NCI-H2029 treated with DMSO at 0.1 percent for 48 hours (cell line): ENCODE measurements around the gene PHC2.
A peak's percentile ranks its signal among the peaks of the same experiment; 100 is the strongest.

Source experiments
- DNase-seq: peaks from one replicate; lab custom pipeline; 2025; lab: John Stamatoyannopoulos, UW

PHC2 gene

GRCh38 chr1:33391343-33392078 is 39.4 kb downstream of the PHC2 start:
- DNase-seq = no peak

GRCh38 chr1:33390542-33390941 is 40.4 kb downstream of the PHC2 start:
- DNase-seq = no peak

GRCh38 chr1:33388805-33389771 is 41.8 kb downstream of the PHC2 start:
- no peak for DNase-seq

- DNase-seq = no peak
Observed at GRCh38 chr1:33387625-33388024, 43.3 kb downstream of the PHC2 start.

GRCh38 chr1:33385251-33385650 is 45.6 kb downstream of the PHC2 start:
- DNase-seq = no peak

- no peak for DNase-seq
Observed at GRCh38 chr1:33384040-33384812, 46.7 kb downstream of the PHC2 start.

GRCh38 chr1:33383489-33383888 is 47.4 kb downstream of the PHC2 start:
- DNase-seq = no peak

GRCh38 chr1:33382661-33383415 is 48.1 kb downstream of the PHC2 start:
- no peak for DNase-seq

GRCh38 chr1:33381977-33382376 is 48.9 kb downstream of the PHC2 start:
- no peak for DNase-seq

- no peak for DNase-seq
Observed at GRCh38 chr1:33380811-33381210, 50.1 kb downstream of the PHC2 start.

GRCh38 chr1:33379631-33380354 is 51.1 kb downstream of the PHC2 start:
- DNase-seq = no peak

GRCh38 chr1:33378976-33379375 is 51.9 kb downstream of the PHC2 start:
- DNase-seq = no peak

GRCh38 chr1:33378524-33378923 is 52.4 kb downstream of the PHC2 start:
- DNase-seq = peak; percentile 24

- DNase-seq = no peak
Observed at GRCh38 chr1:33377756-33378155, 53.1 kb downstream of the PHC2 start.

GRCh38 chr1:33377013-33377412 is 53.9 kb downstream of the PHC2 start:
- no peak for DNase-seq

- no peak for DNase-seq
Observed at GRCh38 chr1:33375316-33375715, 55.6 kb downstream of the PHC2 start.

GRCh38 chr1:33374336-33375105 is 56.4 kb downstream of the PHC2 start:
- no peak for DNase-seq

GRCh38 chr1:33373606-33374005 is 57.3 kb downstream of the PHC2 start:
- no peak for DNase-seq

GRCh38 chr1:33372677-33373076 is 58.2 kb downstream of the PHC2 start:
- no peak for DNase-seq

- no peak for DNase-seq
Observed at GRCh38 chr1:33372162-33372561, 58.7 kb downstream of the PHC2 start.
